Measurements from ENCODE around the gene ATP6V1G2.
"Not testable (repeated sequence)": the region's sequence is repeated elsewhere in the genome, so short reads cannot be mapped to it uniquely, and the experiment has no call there.

ATP6V1G2 gene

GRCh38 chr6:31498748-31499147 lies 47.7 kb downstream of the ATP6V1G2 start:
- no peak for TF ChIP-seq CTCF (IDR thresholded peaks at IDR 0.05; ENCODE audit: low read depth, low read length)
- DNase-seq (ENCODE audit: extremely low read depth, low read depth): no peak

DNA sequence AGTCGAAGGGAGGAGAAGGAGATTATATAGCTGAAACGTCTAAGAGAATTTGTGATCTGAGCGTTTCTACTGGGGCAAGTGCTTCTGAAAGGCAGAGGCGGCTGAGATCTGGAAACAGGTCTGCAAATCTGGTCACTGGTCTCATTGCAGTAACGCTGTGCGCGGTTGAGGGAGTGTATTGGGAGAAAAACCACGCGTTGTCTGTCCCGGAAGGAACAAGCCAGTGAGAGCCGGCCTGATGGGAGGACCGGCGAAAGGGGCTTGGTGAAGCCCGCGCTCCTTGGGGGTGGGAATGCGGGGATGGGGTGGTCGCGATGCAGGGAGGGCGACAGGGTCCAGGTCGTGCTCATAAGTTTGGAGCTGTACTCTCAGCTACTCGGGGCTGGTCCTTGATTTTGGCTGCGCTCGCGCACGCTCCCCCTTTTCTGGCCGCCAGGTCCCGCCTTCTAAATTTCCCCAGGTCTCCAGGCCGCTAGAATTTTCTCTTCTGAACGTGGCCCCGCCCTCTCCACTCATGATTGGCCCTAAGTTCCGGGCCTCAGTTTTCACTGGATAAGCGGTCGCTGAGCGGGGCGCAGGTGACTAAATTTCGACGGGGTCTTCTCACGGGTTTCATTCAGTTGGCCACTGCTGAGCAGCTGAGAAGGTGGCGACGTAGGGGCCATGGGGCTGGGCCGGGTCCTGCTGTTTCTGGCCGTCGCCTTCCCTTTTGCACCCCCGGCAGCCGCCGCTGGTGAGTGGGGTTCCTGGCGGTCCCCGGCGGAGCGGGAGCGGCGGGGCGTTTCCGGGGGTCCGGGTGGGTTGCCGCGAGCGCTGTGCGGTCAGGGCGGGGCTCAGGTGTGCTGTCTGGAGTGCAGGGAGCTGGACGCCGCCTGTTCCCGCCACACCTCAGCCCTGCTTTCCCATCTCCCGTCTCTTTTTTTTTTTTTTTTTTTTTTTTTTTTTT lies 48.6 kb downstream of the ATP6V1G2 start, which contains the start of gene MICB:
Gene MICB (plus strand): TSS at position 615 of the 946 bp plus-strand sequence. CDS start 49 bp downstream, at position 664.
- no peak for TF ChIP-seq CTCF (IDR thresholded peaks at IDR 0.05; ENCODE audit: low read depth, low read length)
- DNase-seq (ENCODE audit: extremely low read depth, low read depth): no peak

GRCh38 chr6:31496826-31497225 lies 49.6 kb downstream of the ATP6V1G2 start:
- not testable (repeated sequence) for DNase-seq (ENCODE audit: extremely low read depth, low read depth)

DNA sequence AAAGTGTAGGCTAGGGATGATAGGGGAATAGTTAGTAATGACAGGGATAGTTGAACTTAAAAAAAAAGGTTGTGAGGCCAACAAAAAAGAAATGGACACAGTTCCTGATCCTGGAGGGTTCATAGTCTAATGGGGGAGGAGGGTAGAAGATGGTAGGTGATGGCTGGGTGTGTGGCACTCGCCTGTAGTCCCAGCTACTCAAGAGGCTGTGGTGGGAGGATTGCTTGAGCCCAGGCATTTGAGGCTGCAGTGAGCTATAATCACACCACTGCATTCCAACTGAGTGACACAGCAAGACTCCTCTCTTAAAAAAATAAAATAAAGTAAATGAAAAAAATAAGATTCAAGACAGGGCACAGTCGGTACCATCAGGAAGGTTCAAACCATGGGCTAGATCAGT lies 50.8 kb downstream of the ATP6V1G2 start:
- TF ChIP-seq CTCF (IDR thresholded peaks at IDR 0.05; ENCODE audit: low read depth, low read length): no peak
- no peak for DNase-seq (ENCODE audit: extremely low read depth, low read depth)

Measured in AG09319 (cell line).